ENCODE measurements around the gene ALPG.

DNA sequence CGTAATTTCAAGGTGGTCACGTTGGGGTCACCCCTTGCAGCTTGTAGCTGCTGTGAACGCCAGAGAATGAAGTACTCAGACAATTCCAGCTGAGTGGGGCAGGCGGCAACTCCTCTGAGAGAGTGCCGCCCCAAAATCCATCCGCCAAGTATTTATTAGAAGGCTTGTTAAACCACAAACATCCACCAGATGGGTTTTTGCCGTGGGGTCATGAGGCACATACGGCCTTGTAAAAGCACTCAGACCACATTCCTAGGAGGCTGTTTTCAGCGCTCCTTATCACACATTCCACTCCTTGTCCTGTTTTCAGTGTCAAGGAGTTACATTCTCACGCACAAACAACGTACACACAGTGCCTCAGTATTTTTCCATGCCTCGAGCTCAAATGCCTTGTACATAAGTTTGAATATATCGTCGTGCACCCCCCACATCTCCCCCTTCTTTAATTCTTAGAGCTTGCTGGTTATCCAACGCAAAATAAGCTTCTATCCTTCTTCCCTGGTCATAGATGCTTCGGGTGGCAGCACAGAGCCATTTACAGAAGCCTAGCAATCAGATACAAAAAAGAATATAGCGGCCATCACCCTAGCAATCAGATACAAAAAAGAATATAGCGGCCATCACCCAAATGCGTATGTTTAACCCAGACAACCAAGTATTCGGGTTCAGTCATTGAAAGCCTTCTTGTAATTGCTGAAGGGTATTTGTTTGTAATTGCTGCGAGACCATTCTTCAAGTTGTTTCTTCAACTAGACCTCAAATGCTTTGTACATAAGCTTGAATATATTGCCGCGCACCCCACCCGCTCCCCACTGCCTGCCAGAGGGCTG lies 20.8 kb upstream of the ALPG start:
- no peak for TF ChIP-seq POLR2A (IDR thresholded peaks at IDR 0.05)
- TF ChIP-seq POLR2AphosphoS5 (IDR thresholded peaks at IDR 0.05), result no peak
